SW 1271 (cell line): Measurements from ENCODE around the gene ZNF433.
"Not testable (repeated sequence)": the region's sequence is repeated elsewhere in the genome, so short reads cannot be mapped to it uniquely, and the experiment has no call there.

ENCODE experiments used
- DNase-seq, 2 experiments: peaks; one replicate each; lab custom pipeline; 2025; lab: John Stamatoyannopoulos, UW

ZNF433 gene

DNA sequence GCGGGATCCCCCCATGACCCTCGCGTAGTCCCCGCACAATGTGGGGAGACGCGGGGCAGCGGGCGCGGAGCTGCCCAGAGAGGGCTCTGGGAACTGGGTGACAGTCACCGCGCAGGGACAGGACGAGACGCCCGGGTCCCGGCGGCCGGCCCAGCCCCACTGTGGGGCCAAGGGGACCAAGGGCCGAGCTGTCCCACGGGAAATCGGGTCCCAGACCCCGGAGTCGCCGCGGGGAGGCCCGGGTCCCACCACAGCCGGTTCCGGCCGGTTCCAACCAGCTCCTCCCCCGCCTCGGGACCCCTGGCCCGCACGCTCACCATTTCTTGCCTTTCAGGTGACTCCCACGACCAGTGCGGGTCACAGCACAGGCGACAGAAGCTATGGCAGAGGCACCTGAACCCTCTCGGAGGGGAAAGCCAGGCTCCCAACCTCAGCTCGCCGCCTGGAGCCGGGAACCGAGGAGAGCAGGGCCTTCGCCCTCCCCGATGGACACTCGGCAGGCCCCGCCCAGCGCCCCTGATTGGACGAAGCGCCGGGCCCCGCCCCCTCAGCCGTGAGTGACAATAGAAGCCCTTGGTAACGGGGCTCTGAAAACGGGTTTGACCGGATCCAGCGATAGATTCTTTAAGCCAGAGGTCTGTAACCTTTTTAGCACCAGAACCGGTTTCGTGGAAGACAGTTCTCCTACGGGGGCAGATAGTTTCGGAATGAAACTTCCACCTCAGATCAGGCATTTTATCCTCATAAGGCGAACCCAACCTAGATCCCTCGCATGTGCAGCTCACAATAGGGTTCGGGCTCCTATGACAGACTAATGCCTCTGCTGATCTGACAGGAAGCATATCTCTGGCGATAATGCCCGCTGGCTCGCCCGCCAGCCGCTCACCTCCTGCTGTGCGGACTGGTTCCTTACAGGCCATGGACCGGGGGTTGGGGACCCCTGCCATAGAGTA is at the start of gene ZNF433:
Gene ZNF433, minus strand, starts transcription at position 460 of the 953 bp plus-strand sequence. Its CDS starts 140 bp downstream, at position 320.
- peak; percentile 72 to 93 for DNase-seq

GRCh38 chr19:12083336-12083735 is 47.9 kb upstream of the ZNF433 start:
- DNase-seq, result not testable (repeated sequence)

- DNase-seq, result no peak
These were observed 41.9 kb upstream of the ZNF433 start for GRCh38 chr19:12077375-12077774.

GRCh38 chr19:12076331-12076730 is 40.9 kb upstream of the ZNF433 start:
- not testable (repeated sequence) for DNase-seq

DNA sequence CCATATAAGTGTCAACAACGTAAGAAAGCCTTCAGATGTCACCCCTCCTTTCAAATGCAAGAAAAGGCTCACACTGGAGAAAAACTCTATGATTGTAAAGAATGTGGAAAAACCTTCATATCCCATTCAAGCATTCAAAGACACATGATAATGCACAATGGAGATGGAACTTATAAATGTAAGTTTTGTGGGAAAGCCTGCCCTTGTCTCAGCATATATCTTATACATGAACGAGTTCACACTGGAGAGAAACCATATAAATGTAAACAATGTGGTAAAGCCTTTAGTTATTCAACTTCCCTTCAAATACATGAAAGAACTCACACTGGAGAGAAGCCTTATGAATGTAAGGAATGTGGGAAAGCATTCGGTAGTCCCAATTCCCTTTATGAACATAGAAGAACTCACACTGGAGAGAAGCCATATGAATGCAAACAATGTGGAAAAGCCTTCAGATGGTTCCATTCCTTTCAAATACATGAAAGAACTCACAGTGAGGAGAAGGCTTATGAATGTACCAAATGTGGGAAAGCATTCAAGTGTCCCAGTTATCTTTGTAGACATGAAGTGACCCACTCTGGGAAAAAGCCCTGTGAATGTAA is 40.2 kb upstream of the ZNF433 start:
- DNase-seq, result no peak

DNA sequence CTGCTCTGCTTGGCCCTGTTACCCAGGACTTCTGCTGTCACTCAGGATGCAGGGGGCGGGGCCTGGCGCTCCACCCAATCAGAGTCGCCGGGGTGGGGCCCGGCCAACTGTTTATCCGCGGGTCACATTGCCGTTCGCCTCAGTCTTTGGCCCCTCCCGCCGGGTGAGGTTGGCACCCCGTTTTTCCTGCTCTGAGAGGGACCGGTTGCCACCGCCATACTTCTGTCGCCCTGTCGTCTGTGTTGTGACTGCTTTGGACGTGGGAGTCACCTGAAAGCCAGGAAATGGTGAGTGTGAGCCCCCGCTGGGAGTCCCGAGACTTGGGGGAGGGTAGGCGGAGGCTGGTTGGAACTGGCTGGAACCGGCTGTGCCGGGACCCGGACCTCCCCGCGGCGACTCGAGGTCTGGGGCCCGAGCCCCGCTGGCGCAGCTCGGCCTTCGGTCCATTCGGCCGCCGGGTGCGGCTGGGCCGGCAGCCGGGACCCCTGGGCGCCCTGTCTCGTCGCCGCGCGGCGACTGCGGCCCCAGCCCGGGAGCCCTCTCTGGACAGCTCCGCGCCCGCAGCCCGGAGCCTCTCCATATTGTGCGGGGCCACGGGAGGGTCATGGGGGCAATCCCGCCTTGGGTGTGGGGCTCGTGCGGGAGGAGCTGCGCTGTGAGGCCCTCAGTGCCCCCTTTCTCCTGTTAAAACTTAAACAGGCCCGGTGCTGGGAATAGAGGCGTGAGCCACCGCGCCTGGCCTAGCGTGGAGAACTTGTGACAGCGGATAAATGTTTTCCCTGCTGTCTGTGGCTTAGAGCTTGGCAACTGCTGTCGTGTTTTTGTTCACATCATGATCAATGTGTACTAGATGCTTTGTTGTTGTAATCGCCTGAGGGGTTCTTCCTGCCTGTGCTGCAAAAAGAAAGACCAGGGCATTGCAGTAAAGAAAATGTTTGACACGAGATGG is 29.4 kb upstream of the ZNF433 start, which contains the start of gene ZNF844:
Gene ZNF844, plus strand, starts transcription at position 142 of the 949 bp plus-strand sequence. Its CDS starts 143 bp downstream, at position 285.
- DNase-seq, result peak; percentile 83 to 94

- no peak for DNase-seq
These were observed 20.3 kb upstream of the ZNF433 start for GRCh38 chr19:12055784-12056183.

DNA sequence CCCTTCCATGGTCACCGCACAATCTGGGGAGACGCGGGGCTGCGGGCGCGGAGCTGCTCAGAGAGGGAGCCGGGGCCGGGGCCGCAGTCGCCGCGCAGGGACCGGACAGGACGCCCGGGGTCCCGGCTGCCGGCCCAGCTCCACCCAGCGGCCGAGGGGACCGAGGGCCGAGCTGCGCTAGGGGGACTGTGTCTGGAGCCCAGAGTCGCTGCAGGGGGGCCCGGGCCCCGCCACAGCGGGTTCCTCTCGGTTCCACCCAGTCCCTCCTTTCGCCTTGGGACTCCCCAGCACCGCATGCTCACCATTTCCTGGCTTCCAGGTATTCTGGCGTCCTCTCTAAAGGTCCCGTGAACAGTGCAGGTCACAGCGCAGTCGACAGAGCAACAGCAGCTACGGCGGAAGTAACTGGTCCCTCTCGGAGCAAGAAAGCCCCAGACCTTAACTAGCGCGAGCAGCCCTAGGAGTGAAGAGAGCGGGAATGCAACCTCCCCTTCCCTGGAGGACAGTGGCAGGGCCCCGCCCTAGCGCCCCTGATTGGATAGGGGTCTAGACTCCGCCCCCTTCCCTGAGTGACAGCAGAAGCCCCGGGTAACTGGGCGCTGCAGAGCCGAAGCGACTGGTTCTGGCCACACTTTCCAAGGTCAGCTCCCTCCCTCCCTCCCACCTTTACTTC is 17.2 kb upstream of the ZNF433 start, which contains the start of gene ZNF878:
Gene ZNF878, minus strand, starts transcription at position 465 of the 673 bp plus-strand sequence. Its CDS starts 160 bp downstream, at position 305.
- DNase-seq, result peak; percentile 95 to 97

DNA sequence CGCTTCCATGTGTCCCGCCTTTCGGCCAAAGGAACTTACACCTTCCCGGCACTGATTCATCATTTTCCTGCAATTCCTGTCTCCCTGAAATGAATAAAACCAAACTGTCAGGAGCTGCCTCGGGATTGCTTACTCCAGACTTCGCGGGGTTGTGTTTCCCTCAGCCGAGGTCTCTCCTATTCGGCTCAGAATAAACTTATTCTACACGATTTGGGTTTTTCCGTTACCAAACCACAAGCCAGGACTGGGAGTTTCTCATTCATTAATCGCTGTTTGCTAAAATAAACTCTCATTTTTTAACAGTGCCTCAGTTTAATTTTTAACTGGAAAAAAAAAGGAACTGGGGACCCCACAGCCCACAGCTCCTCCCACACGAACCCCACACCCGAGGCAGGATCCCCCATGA is 16.6 kb upstream of the ZNF433 start:
- DNase-seq, result peak in 1 of 2 experiments; percentile 26

GRCh38 chr19:12047868-12048267 is 12.4 kb upstream of the ZNF433 start:
- no peak for DNase-seq

DNA sequence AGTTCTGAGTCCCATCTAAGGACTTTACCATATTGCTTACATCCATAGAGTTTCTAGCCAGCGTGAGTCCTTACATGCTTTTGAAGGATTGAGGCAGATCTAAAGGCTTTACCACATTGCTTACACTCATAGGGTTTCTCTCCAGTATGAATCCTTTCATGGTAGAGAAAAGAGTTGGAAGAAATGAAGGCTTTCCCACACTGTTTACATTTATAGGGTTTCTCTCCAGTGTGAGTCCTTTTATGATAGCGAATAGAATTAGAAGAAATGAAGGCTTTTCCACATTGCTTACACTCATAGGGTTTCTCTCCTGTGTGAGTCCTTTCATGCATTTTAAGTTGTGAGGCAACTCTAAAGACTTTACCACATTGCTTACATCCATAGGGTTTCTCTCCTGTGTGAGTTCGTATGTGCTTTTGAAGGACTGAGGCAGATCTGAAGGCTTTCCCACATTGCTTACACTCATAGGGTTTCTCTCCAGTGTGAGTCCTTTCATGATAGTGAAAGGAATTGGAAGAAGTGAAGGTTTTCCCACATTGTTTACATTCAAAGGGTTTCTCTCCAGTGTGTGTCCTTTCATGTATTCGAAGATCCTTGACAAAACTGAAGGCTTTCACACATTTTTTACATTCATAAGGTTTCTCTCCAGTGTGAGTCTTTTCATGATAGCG is 8.4 kb upstream of the ZNF433 start:
- DNase-seq, result no peak

GRCh38 chr19:12042893-12043292 is 7.4 kb upstream of the ZNF433 start:
- no peak for DNase-seq

GRCh38 chr19:12034620-12035019 is 859 bp downstream of the ZNF433 start:
- DNase-seq, result no peak

- no peak for DNase-seq
These were observed 1.3 kb downstream of the ZNF433 start for GRCh38 chr19:12034198-12034597.

DNA sequence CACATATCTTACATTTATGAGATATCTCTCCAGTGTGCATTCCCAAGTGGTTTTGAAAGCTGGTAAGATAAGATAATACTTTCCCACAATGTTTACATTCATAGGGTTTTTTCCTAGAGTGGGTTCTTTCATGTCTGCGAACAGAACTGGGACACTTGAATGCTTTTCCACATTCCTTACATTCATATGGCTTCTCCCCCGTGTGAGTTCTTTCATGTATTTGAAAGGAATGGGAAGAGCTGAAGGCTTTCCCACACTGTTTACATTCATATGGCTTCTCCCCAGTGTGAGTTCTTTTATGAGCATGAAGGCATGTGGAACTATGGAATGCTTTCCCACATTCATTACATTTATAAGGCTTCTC is 19.7 kb downstream of the ZNF433 start:
- no peak for DNase-seq

DNA sequence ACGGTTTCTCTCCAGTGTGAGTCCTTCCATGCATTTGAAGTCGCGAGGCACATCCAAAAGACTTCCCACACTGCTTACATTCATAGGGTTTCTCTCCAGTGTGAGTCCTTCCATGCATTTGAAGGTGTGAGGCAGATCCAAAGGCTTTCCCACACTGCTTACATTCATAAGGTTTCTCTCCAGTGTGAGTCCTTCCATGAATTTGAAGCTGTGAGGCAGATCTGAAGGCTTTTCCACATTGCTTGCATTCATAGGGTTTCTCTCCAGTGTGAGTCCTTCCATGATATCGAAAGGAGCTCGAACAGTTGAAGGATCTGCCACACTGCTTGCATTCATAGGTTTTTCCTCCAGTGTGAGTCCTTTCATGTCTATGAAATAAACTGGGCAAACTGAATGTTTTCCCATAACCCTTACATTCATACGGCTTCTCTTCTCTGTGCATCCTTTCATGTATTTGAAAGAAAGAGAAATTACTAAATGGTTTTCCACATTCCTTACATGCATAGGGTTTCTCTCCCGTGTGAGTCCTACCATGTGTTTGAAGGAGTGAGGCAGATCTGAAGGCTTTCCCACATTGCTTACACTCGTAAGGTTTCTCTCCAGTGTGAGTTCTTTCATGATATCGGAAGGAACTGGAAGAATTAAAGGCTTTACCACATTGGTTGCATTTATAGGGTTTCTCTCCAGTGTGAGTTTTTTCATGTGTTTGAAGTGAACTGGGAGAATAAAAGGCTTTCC is 20.3 kb downstream of the ZNF433 start:
- no peak for DNase-seq

DNA sequence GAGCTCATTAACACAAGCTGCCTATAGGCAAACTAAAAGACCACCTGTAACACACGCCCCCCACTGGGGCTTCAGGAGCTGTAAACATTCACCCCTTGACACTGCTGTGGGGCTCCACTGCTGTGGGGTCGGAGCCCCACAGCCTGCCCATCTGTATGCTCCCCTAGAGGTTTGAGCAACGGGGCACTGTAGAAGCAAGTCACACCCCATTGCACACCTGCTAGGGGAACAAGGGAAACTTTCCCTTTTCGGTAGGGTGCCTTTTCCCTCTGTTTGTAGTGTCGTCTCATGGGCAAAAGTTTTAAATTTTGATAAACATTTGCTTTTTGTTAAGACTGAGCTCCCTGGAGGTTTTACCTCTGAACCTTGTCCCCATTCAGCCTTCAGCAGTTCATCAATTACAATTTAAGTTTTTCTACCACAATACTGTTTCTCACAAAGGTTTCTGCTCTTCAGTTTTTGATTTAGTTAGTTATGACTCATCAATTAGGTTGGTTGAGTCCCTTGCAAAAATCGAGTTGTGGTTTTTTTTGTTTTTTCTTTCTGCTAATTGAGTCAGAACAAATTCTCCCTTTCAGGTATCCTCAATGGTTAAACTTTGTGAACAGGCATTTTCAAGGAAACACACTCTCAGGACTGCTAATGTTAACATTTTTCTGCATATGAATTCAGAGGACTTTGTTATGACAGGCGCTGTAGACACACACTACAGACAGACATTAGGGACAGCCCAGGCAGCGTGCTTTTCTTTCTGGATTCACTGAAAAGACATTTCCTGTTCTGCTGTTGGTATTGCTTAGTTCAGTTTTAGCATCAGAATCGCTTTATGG is 35.1 kb downstream of the ZNF433 start:
- DNase-seq, result no peak

DNA sequence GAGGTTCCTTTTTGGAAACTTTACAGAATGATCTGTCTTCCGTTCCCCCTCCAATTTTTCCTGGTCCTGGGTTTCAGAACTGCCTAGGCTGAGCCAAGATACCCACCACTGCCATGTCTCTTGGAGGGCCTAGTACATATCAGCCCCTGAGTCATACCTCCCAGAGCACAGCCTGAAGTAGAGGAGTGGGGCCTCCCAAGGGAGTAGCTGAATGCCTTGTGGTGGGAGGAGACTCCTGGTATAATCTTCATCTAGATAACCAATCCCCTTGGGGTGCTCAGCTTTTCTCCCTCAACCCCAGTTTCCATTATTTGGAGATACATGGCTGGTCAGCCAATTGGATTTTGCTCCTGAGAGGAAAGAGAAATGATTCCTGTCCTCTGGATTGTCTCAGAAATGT is 40.3 kb downstream of the ZNF433 start:
- no peak for DNase-seq

- not testable (repeated sequence) for DNase-seq
These were observed 43.6 kb downstream of the ZNF433 start for GRCh38 chr19:11991921-11992320.
